Activated CD4-positive, alpha-beta T cell treated with anti-CD3 and anti-CD28 coated beads, Interleukin-2, amount 10 ng/mL, durations not matched to agents 24 days and 14 days (primary cell): ENCODE measurements around the gene RBL2. TPM values are rescaled to one million over a fixed set of nuclear protein-coding genes. Genes with fewer than 3 reads are reported as not detected.
"Not testable (repeated sequence)": the region's sequence is repeated elsewhere in the genome, so short reads cannot be mapped to it uniquely, and the experiment has no call there.

ENCODE experiments used
- DNase-seq: peaks from one replicate; pipeline ENCODE4 v3.0.0; 2022
- H3K27ac Mint-ChIP-seq: one replicate; pipeline ENCODE4 v1.8.0; 2022; ENCODE audit warnings: mild to moderate bottlenecking, mixed read lengths
- H3K27me3 Mint-ChIP-seq: one replicate; pipeline ENCODE4 v1.8.0; 2022; ENCODE audit warnings: mixed read lengths
- H3K36me3 Mint-ChIP-seq: one replicate; pipeline ENCODE4 v1.8.0; 2022; ENCODE audit warnings: low read depth, mild to moderate bottlenecking, mixed read lengths
- H3K4me1 Mint-ChIP-seq: one replicate; pipeline ENCODE4 v1.8.0; 2021; ENCODE audit warnings: mixed read lengths
- H3K4me3 Mint-ChIP-seq: one replicate; pipeline ENCODE4 v1.8.0; 2022; ENCODE audit warnings: mild to moderate bottlenecking, moderate library complexity, mixed read lengths
- H3K9me3 Mint-ChIP-seq: one replicate; pipeline ENCODE4 v1.8.0; 2021; ENCODE audit warnings: mixed read lengths
- intact Hi-C: fragments of 100-400 bp; cut with micrococcal nuclease; formaldehyde crosslinking; loops from one replicate; pipeline ENCODE4 v1.15.1; 2023
- total RNA-seq: library from RNA; stranded (reverse); gene quantifications from 2 replicates; pipeline ENCODE4 v1.2.3, GENCODE V29; 2022

RBL2 gene
- total RNA-seq, 1 donor from 2014 or later: 69.9 TPM

- peaks cover 6% of the 10 kb centered on the region for H3K36me3 Mint-ChIP-seq
- H3K9me3 Mint-ChIP-seq: no peaks in the 10 kb centered on the region
- H3K4me3 Mint-ChIP-seq: peak overlapping the region; percentile 94
- peak overlapping the region; percentile 94 for H3K27ac Mint-ChIP-seq
- peaks cover 36% of the 10 kb centered on the region for H3K4me1 Mint-ChIP-seq
- intact Hi-C loops: loop anchor here (1.0 to 5.0 kb wide), 7 partner anchors 31 to 452 kb away; partner anchors contain the start of genes CHD9, CHD9NB, FTO and RBL2
- peak; percentile 79 for DNase-seq
- H3K27me3 Mint-ChIP-seq: no peaks in the 10 kb centered on the region
These were observed 69.9 kb downstream of the RBL2 start for GRCh38 chr16:53503991-53504663.

GRCh38 chr16:53504665-53505064, 70.4 kb downstream of the RBL2 start:
- Mint-ChIP-seq H3K4me3 (peak overlapping the region; percentile 94), H3K36me3 (peaks cover 4% of the 10 kb centered on the region), H3K4me1 (peaks cover 35% of the 10 kb centered on the region), H3K27me3 (no peaks in the 10 kb centered on the region), H3K27ac (peak overlapping the region; percentile 94), H3K9me3 (no peaks in the 10 kb centered on the region)
- no peak for DNase-seq
- intact Hi-C loops: loop anchor here (5.0 kb wide), 2 partner anchors 132 to 452 kb away; partner anchors contain the start of genes CHD9 and CHD9NB

- no peak overlapping the region for H3K4me3 Mint-ChIP-seq
- peaks cover 30% of the 10 kb centered on the region for H3K4me1 Mint-ChIP-seq
- no peaks in the 10 kb centered on the region for H3K36me3 Mint-ChIP-seq
- no peaks in the 10 kb centered on the region for H3K27me3 Mint-ChIP-seq
- no peaks in the 10 kb centered on the region for H3K9me3 Mint-ChIP-seq
- intact Hi-C loops: no loop called here
- no peak for DNase-seq
- no peak overlapping the region for H3K27ac Mint-ChIP-seq
These were observed 72.0 kb downstream of the RBL2 start for GRCh38 chr16:53506254-53506653.

GRCh38 chr16:53507464-53508179, 73.4 kb downstream of the RBL2 start:
- H3K4me3 Mint-ChIP-seq: no peak overlapping the region

GRCh38 chr16:53509906-53510703, 75.8 kb downstream of the RBL2 start:
- H3K27ac Mint-ChIP-seq: no peak overlapping the region
- peak; percentile 85 for DNase-seq
- H3K36me3 Mint-ChIP-seq: peaks cover 3% of the 10 kb centered on the region
- H3K27me3 Mint-ChIP-seq: peaks cover 2% of the 10 kb centered on the region
- H3K4me1 Mint-ChIP-seq: peaks cover 20% of the 10 kb centered on the region
- H3K9me3 Mint-ChIP-seq: no peaks in the 10 kb centered on the region
- H3K4me3 Mint-ChIP-seq: no peak overlapping the region
- intact Hi-C loops: loop anchor here (2.0 to 5.0 kb wide), 2 partner anchors 379 to 453 kb away; no protein-coding TSS in a partner anchor

More at GRCh38 chr16:53507464-53508179, 73.4 kb downstream of the RBL2 start:
- no peaks in the 10 kb centered on the region for H3K9me3 Mint-ChIP-seq
- H3K27me3 Mint-ChIP-seq: no peaks in the 10 kb centered on the region
- peaks cover 26% of the 10 kb centered on the region for H3K4me1 Mint-ChIP-seq
- intact Hi-C loops: no loop called here
- no peak overlapping the region for H3K27ac Mint-ChIP-seq
- no peak for DNase-seq
- H3K36me3 Mint-ChIP-seq: no peaks in the 10 kb centered on the region

- intact Hi-C loops: loop anchor here (2.0 to 5.0 kb wide), 2 partner anchors 380 to 453 kb away; no protein-coding TSS in a partner anchor
- Mint-ChIP-seq H3K4me1 (peaks cover 21% of the 10 kb centered on the region), H3K27ac (no peak overlapping the region), H3K4me3 (no peak overlapping the region), H3K9me3 (no peaks in the 10 kb centered on the region), H3K27me3 (peaks cover 2% of the 10 kb centered on the region), H3K36me3 (peaks cover 3% of the 10 kb centered on the region)
- no peak for DNase-seq
These were observed 76.4 kb downstream of the RBL2 start for GRCh38 chr16:53510704-53511070.

- intact Hi-C loops: loop anchor here (2.0 to 5.0 kb wide), 2 partner anchors 380 to 454 kb away; no protein-coding TSS in a partner anchor
These were observed 76.8 kb downstream of the RBL2 start for GRCh38 chr16:53511084-53511402.

GRCh38 chr16:53511403-53512280, 77.4 kb downstream of the RBL2 start:
- Mint-ChIP-seq H3K4me1 (peaks cover 26% of the 10 kb centered on the region), H3K9me3 (no peaks in the 10 kb centered on the region)
- intact Hi-C loops: loop anchor here (2.0 to 5.0 kb wide), 2 partner anchors 381 to 454 kb away; no protein-coding TSS in a partner anchor

More at GRCh38 chr16:53511084-53511402, 76.8 kb downstream of the RBL2 start:
- Mint-ChIP-seq H3K4me3 (no peak overlapping the region), H3K4me1 (peaks cover 25% of the 10 kb centered on the region), H3K36me3 (peaks cover 3% of the 10 kb centered on the region), H3K27me3 (peaks cover 2% of the 10 kb centered on the region), H3K27ac (no peak overlapping the region), H3K9me3 (no peaks in the 10 kb centered on the region)
- DNase-seq: no peak

GRCh38 chr16:53512795-53513194, 78.5 kb downstream of the RBL2 start:
- H3K27me3 Mint-ChIP-seq, H3K4me3 Mint-ChIP-seq, DNase-seq, H3K36me3 Mint-ChIP-seq, H3K27ac Mint-ChIP-seq, H3K9me3 Mint-ChIP-seq: not testable (repeated sequence)
- peaks cover 36% of the 10 kb centered on the region for H3K4me1 Mint-ChIP-seq
- intact Hi-C loops: loop anchor here (5.0 kb wide), 1 partner anchor 455 kb away; no protein-coding TSS in a partner anchor

More at GRCh38 chr16:53511403-53512280, 77.4 kb downstream of the RBL2 start:
- H3K27me3 Mint-ChIP-seq: peaks cover 2% of the 10 kb centered on the region
- peaks cover 3% of the 10 kb centered on the region for H3K36me3 Mint-ChIP-seq
- no peak for DNase-seq
- H3K27ac Mint-ChIP-seq: no peak overlapping the region
- no peak overlapping the region for H3K4me3 Mint-ChIP-seq

- H3K4me3 Mint-ChIP-seq: no peak overlapping the region
- H3K4me1 Mint-ChIP-seq: peaks cover 55% of the 10 kb centered on the region
These were observed 81.0 kb downstream of the RBL2 start for GRCh38 chr16:53515259-53515658.

GRCh38 chr16:53515811-53516210, 81.5 kb downstream of the RBL2 start:
- Mint-ChIP-seq H3K27ac (no peak overlapping the region), H3K4me3 (no peak overlapping the region), H3K36me3 (peaks cover 5% of the 10 kb centered on the region), H3K9me3 (no peaks in the 10 kb centered on the region), H3K27me3 (peaks cover 2% of the 10 kb centered on the region), H3K4me1 (peaks cover 55% of the 10 kb centered on the region)
- intact Hi-C loops: no loop called here
- DNase-seq: no peak

More at GRCh38 chr16:53515259-53515658, 81.0 kb downstream of the RBL2 start:
- H3K27ac Mint-ChIP-seq: no peak overlapping the region
- H3K36me3 Mint-ChIP-seq: peaks cover 5% of the 10 kb centered on the region
- H3K9me3 Mint-ChIP-seq: no peaks in the 10 kb centered on the region
- no peak for DNase-seq
- H3K27me3 Mint-ChIP-seq: peaks cover 2% of the 10 kb centered on the region
- intact Hi-C loops: no loop called here

- Mint-ChIP-seq H3K27ac (peak overlapping the region; percentile 3), H3K36me3 (peaks cover 5% of the 10 kb centered on the region), H3K4me3 (peak overlapping the region; percentile 73), H3K4me1 (peaks cover 57% of the 10 kb centered on the region), H3K9me3 (no peaks in the 10 kb centered on the region), H3K27me3 (peaks cover 2% of the 10 kb centered on the region)
- intact Hi-C loops: loop anchor here (1.0 kb wide), 2 partner anchors 17 to 61 kb away; no protein-coding TSS in a partner anchor
- DNase-seq: no peak
These were observed 83.6 kb downstream of the RBL2 start for GRCh38 chr16:53517851-53518250.
